ENCODE data around the gene OPRL1. TPM values are rescaled to one million over a fixed set of nuclear protein-coding genes. Genes with fewer than 3 reads are reported as not detected.

Gene OPRL1
- total and polyA plus RNA-seq, 2 of the 8 experiments (the other 6 are each of a cell fraction or from before 2014, with no cell fraction given) = 0.63 to 0.98 TPM

DNA sequence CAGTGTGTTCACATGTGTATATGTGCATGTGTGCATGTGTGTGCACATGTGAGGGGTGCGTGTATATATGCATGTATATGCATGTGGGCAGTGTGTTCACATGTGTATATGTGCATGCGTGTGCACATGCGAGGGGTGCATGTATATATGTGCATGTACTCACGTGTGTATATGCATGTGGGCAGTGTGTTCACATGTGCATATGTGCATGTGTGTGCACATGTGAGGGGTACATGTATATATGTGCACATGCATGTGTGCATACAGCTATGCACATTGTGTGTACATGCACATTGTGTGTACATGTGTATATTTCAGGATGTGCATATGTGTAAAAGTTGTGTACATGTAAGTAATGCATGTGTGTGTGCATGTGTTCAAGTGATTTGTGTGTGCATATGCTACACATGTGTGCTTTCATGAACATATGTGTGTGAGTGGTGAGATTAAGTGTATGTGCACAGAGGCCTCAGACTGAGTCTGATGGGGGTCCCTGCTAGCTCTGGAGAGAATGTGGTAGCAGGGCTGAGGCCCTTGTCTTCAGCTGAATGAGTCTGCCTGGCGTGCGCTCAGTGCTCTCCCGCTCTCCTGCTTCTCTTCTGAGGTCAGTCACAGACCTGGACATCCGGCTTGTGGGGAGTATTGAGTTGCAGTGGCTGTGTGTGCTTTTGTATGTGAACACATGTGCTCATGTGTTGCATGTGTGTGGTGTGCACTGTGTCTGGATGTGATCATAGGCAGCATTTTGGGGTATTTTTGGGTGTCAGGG is 64.4 kb downstream of the OPRL1 start (continued):
- TF ChIP-seq, protein P1, sequence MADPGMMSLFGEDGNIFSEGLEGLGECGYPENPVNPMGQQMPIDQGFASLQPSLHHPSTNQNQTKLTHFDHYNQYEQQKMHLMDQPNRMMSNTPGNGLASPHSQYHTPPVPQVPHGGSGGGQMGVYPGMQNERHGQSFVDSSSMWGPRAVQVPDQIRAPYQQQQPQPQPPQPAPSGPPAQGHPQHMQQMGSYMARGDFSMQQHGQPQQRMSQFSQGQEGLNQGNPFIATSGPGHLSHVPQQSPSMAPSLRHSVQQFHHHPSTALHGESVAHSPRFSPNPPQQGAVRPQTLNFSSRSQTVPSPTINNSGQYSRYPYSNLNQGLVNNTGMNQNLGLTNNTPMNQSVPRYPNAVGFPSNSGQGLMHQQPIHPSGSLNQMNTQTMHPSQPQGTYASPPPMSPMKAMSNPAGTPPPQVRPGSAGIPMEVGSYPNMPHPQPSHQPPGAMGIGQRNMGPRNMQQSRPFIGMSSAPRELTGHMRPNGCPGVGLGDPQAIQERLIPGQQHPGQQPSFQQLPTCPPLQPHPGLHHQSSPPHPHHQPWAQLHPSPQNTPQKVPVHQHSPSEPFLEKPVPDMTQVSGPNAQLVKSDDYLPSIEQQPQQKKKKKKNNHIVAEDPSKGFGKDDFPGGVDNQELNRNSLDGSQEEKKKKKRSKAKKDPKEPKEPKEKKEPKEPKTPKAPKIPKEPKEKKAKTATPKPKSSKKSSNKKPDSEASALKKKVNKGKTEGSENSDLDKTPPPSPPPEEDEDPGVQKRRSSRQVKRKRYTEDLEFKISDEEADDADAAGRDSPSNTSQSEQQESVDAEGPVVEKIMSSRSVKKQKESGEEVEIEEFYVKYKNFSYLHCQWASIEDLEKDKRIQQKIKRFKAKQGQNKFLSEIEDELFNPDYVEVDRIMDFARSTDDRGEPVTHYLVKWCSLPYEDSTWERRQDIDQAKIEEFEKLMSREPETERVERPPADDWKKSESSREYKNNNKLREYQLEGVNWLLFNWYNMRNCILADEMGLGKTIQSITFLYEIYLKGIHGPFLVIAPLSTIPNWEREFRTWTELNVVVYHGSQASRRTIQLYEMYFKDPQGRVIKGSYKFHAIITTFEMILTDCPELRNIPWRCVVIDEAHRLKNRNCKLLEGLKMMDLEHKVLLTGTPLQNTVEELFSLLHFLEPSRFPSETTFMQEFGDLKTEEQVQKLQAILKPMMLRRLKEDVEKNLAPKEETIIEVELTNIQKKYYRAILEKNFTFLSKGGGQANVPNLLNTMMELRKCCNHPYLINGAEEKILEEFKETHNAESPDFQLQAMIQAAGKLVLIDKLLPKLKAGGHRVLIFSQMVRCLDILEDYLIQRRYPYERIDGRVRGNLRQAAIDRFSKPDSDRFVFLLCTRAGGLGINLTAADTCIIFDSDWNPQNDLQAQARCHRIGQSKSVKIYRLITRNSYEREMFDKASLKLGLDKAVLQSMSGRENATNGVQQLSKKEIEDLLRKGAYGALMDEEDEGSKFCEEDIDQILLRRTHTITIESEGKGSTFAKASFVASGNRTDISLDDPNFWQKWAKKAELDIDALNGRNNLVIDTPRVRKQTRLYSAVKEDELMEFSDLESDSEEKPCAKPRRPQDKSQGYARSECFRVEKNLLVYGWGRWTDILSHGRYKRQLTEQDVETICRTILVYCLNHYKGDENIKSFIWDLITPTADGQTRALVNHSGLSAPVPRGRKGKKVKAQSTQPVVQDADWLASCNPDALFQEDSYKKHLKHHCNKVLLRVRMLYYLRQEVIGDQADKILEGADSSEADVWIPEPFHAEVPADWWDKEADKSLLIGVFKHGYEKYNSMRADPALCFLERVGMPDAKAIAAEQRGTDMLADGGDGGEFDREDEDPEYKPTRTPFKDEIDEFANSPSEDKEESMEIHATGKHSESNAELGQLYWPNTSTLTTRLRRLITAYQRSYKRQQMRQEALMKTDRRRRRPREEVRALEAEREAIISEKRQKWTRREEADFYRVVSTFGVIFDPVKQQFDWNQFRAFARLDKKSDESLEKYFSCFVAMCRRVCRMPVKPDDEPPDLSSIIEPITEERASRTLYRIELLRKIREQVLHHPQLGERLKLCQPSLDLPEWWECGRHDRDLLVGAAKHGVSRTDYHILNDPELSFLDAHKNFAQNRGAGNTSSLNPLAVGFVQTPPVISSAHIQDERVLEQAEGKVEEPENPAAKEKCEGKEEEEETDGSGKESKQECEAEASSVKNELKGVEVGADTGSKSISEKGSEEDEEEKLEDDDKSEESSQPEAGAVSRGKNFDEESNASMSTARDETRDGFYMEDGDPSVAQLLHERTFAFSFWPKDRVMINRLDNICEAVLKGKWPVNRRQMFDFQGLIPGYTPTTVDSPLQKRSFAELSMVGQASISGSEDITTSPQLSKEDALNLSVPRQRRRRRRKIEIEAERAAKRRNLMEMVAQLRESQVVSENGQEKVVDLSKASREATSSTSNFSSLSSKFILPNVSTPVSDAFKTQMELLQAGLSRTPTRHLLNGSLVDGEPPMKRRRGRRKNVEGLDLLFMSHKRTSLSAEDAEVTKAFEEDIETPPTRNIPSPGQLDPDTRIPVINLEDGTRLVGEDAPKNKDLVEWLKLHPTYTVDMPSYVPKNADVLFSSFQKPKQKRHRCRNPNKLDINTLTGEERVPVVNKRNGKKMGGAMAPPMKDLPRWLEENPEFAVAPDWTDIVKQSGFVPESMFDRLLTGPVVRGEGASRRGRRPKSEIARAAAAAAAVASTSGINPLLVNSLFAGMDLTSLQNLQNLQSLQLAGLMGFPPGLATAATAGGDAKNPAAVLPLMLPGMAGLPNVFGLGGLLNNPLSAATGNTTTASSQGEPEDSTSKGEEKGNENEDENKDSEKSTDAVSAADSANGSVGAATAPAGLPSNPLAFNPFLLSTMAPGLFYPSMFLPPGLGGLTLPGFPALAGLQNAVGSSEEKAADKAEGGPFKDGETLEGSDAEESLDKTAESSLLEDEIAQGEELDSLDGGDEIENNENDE (IDR thresholded peaks at IDR 0.05; ENCODE audit: insufficient replicate concordance, low read length) = no peak
- TF ChIP-seq SP1 (IDR thresholded peaks at IDR 0.05; ENCODE audit: low read depth, low read length) (no peak), RFX5 (IDR thresholded peaks at IDR 0.05; ENCODE audit: borderline replicate concordance, low read depth, low read length) (no peak), CHD1 (IDR thresholded peaks at IDR 0.05; ENCODE audit: low read depth, low read length) (no peak)
